GM12878 (cell line): Measurements from ENCODE around the gene PCNX4. TPM values are rescaled to one million over a fixed set of nuclear protein-coding genes. Genes with fewer than 3 reads are reported as not detected.

Experiments
- ATAC-seq: fragments of 200-7000 bp; cut with Tn5 transposase; 3 replicates; pipeline ENCODE4 v1.9.1; 2020; ENCODE audit warnings: mild to moderate bottlenecking, moderate library complexity
- BruUV-seq: library from RNA; stranded (reverse); fragments of 400-500 nt; replicated peaks from 2 replicates; lab custom pipeline; 2021; lab: Mats Ljungman, UMichigan
- CTCF ChIA-PET: fragments of 300-600 bp; sonication (Branson Sonifier 250); formaldehyde crosslinking; extraction: SDS; loops from one replicate; lab custom pipeline; 2021; ENCODE audit warnings: inconsistent platforms; lab: Yijun Ruan, JAX
- POLR2A ChIA-PET: fragments of 350-600 bp; formaldehyde crosslinking; extraction: SDS; loops from one replicate; lab custom pipeline; 2021; ENCODE audit warnings: inconsistent platforms; lab: Charles Lee
- RAD21 ChIA-PET: fragments of 300-600 bp; sonication (Branson Sonifier 250); formaldehyde crosslinking; loops from one replicate; lab custom pipeline; 2023; ENCODE audit warnings: antibody characterized with exemption; ENCODE audit not compliant: unreplicated experiment; lab: Charles Lee
- SMC1A ChIA-PET: fragments of 300-600 bp; sonication (Branson Sonifier 250); formaldehyde crosslinking; loops from one replicate; lab custom pipeline; 2023; ENCODE audit not compliant: unreplicated experiment, uncharacterized antibody; lab: Charles Lee
- DNase-seq: peaks from one replicate; pipeline ENCODE4 v3.0.0-alpha.2; 2011; ENCODE audit warnings: low read depth, low spot score
- FAIRE-seq: peaks from 3 replicates; lab custom pipeline; 2011; peaks lifted over from hg19 to GRCh38; lab: Jason Lieb, UNC
- H2AFZ ChIP-seq: 2 replicates; pipeline ENCODE4 v1.6.0; 2011; ENCODE audit warnings: low read depth, low read length, control low read depth; ENCODE audit not compliant: control insufficient read depth
- H3K27ac ChIP-seq: 2 replicates; pipeline ENCODE4 v1.5.1; 2011; ENCODE audit warnings: control low read depth; ENCODE audit not compliant: control insufficient read depth, insufficient read depth
- H3K27me3 ChIP-seq, 2 experiments: replicated peaks in 1 of 2; 2 replicates each; pipeline versions ENCODE4 v1.6.0 to v1.6.1; 2011; ENCODE audit warnings: low read length in 1 of 2; ENCODE audit not compliant: control insufficient read depth in 2 of 2, insufficient read depth in 2 of 2
- H3K36me3 ChIP-seq, 2 experiments: 2 replicates each; pipeline ENCODE4 v1.5.1; 2011; ENCODE audit warnings: low read length in 1 of 2; ENCODE audit not compliant: control insufficient read depth in 2 of 2, insufficient read depth in 2 of 2
- H3K4me1 ChIP-seq: 2 replicates; pipeline ENCODE4 v1.6.1; 2011; ENCODE audit warnings: mild to moderate bottlenecking, low read length, moderate library complexity, mixed read lengths; ENCODE audit not compliant: control insufficient read depth, insufficient read depth
- H3K4me2 ChIP-seq: 2 replicates; pipeline ENCODE4 v1.6.0; 2011; ENCODE audit warnings: control low read depth; ENCODE audit not compliant: control insufficient read depth, insufficient read depth
- H3K4me3 ChIP-seq: fragments of 200-600 bp; sonication (generic); 2 replicates; pipeline ENCODE4 v1.5.1; 2016
- H3K79me2 ChIP-seq: 2 replicates; pipeline ENCODE4 v1.6.0; 2011; ENCODE audit warnings: low read length; ENCODE audit not compliant: control insufficient read depth, insufficient read depth
- H3K9ac ChIP-seq: 2 replicates; pipeline ENCODE4 v1.8.0; 2011; ENCODE audit warnings: low read length, control low read depth, mixed read lengths; ENCODE audit not compliant: control insufficient read depth, insufficient read depth
- H3K9me3 ChIP-seq: replicated peaks from 3 replicates; pipeline ENCODE4 v1.5.1; 2011; ENCODE audit warnings: mild to moderate bottlenecking, low read length; ENCODE audit not compliant: control insufficient read depth, insufficient read depth
- H4K20me1 ChIP-seq: 2 replicates; pipeline ENCODE4 v1.6.0; 2011; ENCODE audit not compliant: control insufficient read depth, insufficient read depth
- ATF2 ChIP-seq: IDR thresholded peaks from 2 replicates; pipeline ENCODE4 v1.6.1; 2012; ENCODE audit warnings: low read length, inconsistent platforms
- ESRRA ChIP-seq: IDR thresholded peaks from 2 replicates; pipeline ENCODE4 v1.6.1; 2012; ENCODE audit warnings: mild to moderate bottlenecking, low read length, improper control_type of control experiment
- IKZF2 ChIP-seq, 2 experiments: fragments of 450-650 bp; IDR thresholded peaks; 2 replicates each; pipeline ENCODE4 v1.6.1; 2017; ENCODE audit warnings: mild to moderate bottlenecking in 2 of 2, moderate library complexity in 2 of 2
- JUNB ChIP-seq: IDR thresholded peaks from 2 replicates; pipeline ENCODE4 v1.6.1; 2016; ENCODE audit warnings: antibody characterized with exemption, mild to moderate bottlenecking
- MYB ChIP-seq: fragments of 150-350 bp; IDR thresholded peaks from 2 replicates; pipeline ENCODE4 v1.6.1; 2014; ENCODE audit warnings: mild to moderate bottlenecking, low read depth, low read length, borderline replicate concordance
- MYC ChIP-seq: IDR thresholded peaks from 2 replicates; pipeline ENCODE4 v1.6.1; 2011; ENCODE audit warnings: mild to moderate bottlenecking, low read length, moderate library complexity, inconsistent platforms; ENCODE audit not compliant: insufficient read depth, insufficient replicate concordance, insufficient read length, severe bottlenecking
- RCOR1 ChIP-seq: conservative IDR thresholded peaks from 2 replicates; pipeline ENCODE4 v1.6.1; 2012; ENCODE audit warnings: low read depth, low read length, improper control_type of control experiment
- SPI1 ChIP-seq: IDR thresholded peaks from 2 replicates; pipeline ENCODE4 v1.6.1; 2011; ENCODE audit warnings: low read depth, mild to moderate bottlenecking, low read length, moderate library complexity, borderline replicate concordance; ENCODE audit not compliant: insufficient read depth
- USF2 ChIP-seq: IDR thresholded peaks from 2 replicates; pipeline ENCODE4 v1.6.1; 2011; ENCODE audit warnings: low read depth, low read length, improper control_type of control experiment, borderline replicate concordance
- ZBTB11 ChIP-seq: fragments of 450-650 bp; formaldehyde crosslinking; IDR thresholded peaks from 2 replicates; pipeline ENCODE4 v1.5.0; 2022; ENCODE audit warnings: mild to moderate bottlenecking, missing genetic modification characterization
- ZNF622 ChIP-seq: fragments of 450-650 bp; IDR thresholded peaks from 2 replicates; pipeline ENCODE4 v1.6.1; 2017; ENCODE audit warnings: mild to moderate bottlenecking, inconsistent platforms
- WGBS: methylation state at CpG from one replicate; pipeline ENCODE4 v1.1.6; 2016; ENCODE audit warnings: low lambda C conversion rate; ENCODE audit not compliant: insufficient replicate concordance, insufficient coverage; ENCODE audit errors: missing lambda C conversion rate; 5-methylcytosine and 5-hydroxymethylcytosine counted together
- in situ Hi-C: fragments of 300-500 bp; cut with MboI; formaldehyde crosslinking; loops from 9 replicates; pipeline ENCODE4 v1.14.3; 2018; ENCODE audit warnings: mixed read lengths
- intact Hi-C: fragments of 100-400 bp; cut with micrococcal nuclease; formaldehyde crosslinking; loops from one replicate; pipeline ENCODE4 v1.14.2; 2022; ENCODE audit not compliant: unreplicated experiment
- polyA plus RNA-seq, 11 experiments: library from polyadenylated mRNA; depleted of rRNA in 4 of 11; unstranded in 6 of 11; stranded (reverse) in 5 of 11; fragments of >200 nt; fragmentation: Nextera tagmentation in 4 of 11; fragmentation: Illumina TruSeq in 1 of 11; extraction: Ambion mirVana in 4 of 11; extraction: Trizol in 1 of 11; gene quantifications; 1 replicate in 1 of 11; 2 replicates in 10 of 11; pipeline versions ENCODE4 v1.2.1 to v1.2.3, GENCODE V29; 2011 to 2016; ENCODE audit warnings: inconsistent platforms in 2 of 11, missing spikeins in 2 of 11, low read depth in 1 of 11
- total RNA-seq, 4 experiments: library from RNA; depleted of rRNA in 3 of 4; stranded (reverse); fragments of >200 nt in 3 of 4; fragmentation: Illumina TruSeq in 1 of 4; extraction: Trizol in 1 of 4; gene quantifications; 2 replicates each; pipeline versions ENCODE4 v1.2.1 to v1.2.3, GENCODE V29; 2013 to 2021

Gene PCNX4
- total and polyA plus RNA-seq, 10 of the 15 experiments (the other 5 are each of a cell fraction or from before 2014, with no cell fraction given) = 13.8 to 56.6 (median 39.4) TPM

- FAIRE-seq = no peak
- DNase-seq = no peak
- no peaks in the 10 kb centered on the region for H3K4me1 ChIP-seq
- no peak for ATAC-seq
- TF ChIP-seq ATF2 (no peak), USF2 (no peak), MYB (no peak), JUNB (no peak), IKZF2 (IDR thresholded peaks at IDR 0.05) (no peak), ZBTB11 (no peak), ESRRA (no peak), MYC (no peak), RCOR1 (no peak), SPI1 (no peak), ZNF622 (no peak)
- TF ChIP-seq, all 136 proteins: peak for 0
- ChIA-PET CTCF (no interaction called here), RAD21 (no interaction called here), SMC1A (interaction anchor here (2.7 kb wide), 1 partner anchor 12 kb away, joined by 9 read pairs; no protein-coding TSS in a partner anchor), POLR2A (no interaction called here)
- H3K9me3 ChIP-seq = no peaks in the 10 kb centered on the region; the same call in 1 of the 3 replicates
- peaks cover 0 to 6% of the 10 kb centered on the region in 2 experiments; a peak in 1 of 4 replicates for H3K36me3 ChIP-seq
- H3K27me3 ChIP-seq = no peaks in the 10 kb centered on the region
- peaks cover 10% of the 10 kb centered on the region for H3K79me2 ChIP-seq
- no peak overlapping the region for H3K9ac ChIP-seq
- H3K27ac ChIP-seq = no peak overlapping the region
- BruUV-seq = no TSS peak
- no peak overlapping the region for H2AFZ ChIP-seq
- in situ Hi-C loops = no loop called here
- no peak overlapping the region for H3K4me2 ChIP-seq
- WGBS = 85% methylated on average over 4 of the region's 4 CpGs
- H4K20me1 ChIP-seq = no peaks in the 10 kb centered on the region
- intact Hi-C loops = no loop called here
- no peak overlapping the region for H3K4me3 ChIP-seq
Measured at GRCh38 chr14:60107477-60107876, 15.8 kb downstream of the PCNX4 start.
